SK-N-DZ (cell line): ENCODE data around the gene TNF.

ENCODE experiments used
- DNase-seq: peaks from one replicate; pipeline ENCODE4 v3.0.0-alpha.2; 2015; ENCODE audit warnings: low spot score

The TNF gene

GRCh38 chr6:31543639-31544038, 31.7 kb upstream of the TNF start:
- DNase-seq, result no peak

GRCh38 chr6:31544676-31545075, 30.7 kb upstream of the TNF start:
- DNase-seq, result no peak

- DNase-seq, result no peak
Observed at GRCh38 chr6:31545291-31545690, 30.1 kb upstream of the TNF start.

- DNase-seq, result peak; percentile 98
Observed at GRCh38 chr6:31546339-31546957, 28.9 kb upstream of the TNF start, which contains the start of gene ATP6V1G2. ATP6V1G2 (minus strand) TSS chr6:31546608; CDS start chr6:31546559, 49 bp downstream.

- peak; percentile 99 for DNase-seq
Observed at GRCh38 chr6:31546958-31547726, 28.2 kb upstream of the TNF start, which contains the start of gene NFKBIL1. NFKBIL1 (plus strand) TSS chr6:31547608; CDS start chr6:31547695, 87 bp downstream.

GRCh38 chr6:31547727-31548543, 27.4 kb upstream of the TNF start:
- no peak for DNase-seq

GRCh38 chr6:31548544-31548873, 26.9 kb upstream of the TNF start:
- DNase-seq, result no peak

GRCh38 chr6:31551371-31551770, 24.0 kb upstream of the TNF start:
- DNase-seq, result peak; percentile 44

GRCh38 chr6:31556307-31556706, 19.1 kb upstream of the TNF start:
- DNase-seq, result no peak

GRCh38 chr6:31557443-31558317, 17.7 kb upstream of the TNF start:
- no peak for DNase-seq

GRCh38 chr6:31558318-31558625, 17.1 kb upstream of the TNF start:
- no peak for DNase-seq

GRCh38 chr6:31558631-31559500, 16.5 kb upstream of the TNF start:
- DNase-seq, result no peak

GRCh38 chr6:31559606-31559957, 15.8 kb upstream of the TNF start:
- DNase-seq, result no peak

GRCh38 chr6:31559958-31560696, 15.2 kb upstream of the TNF start:
- no peak for DNase-seq

GRCh38 chr6:31560697-31561058, 14.7 kb upstream of the TNF start:
- DNase-seq, result no peak

- no peak for DNase-seq
Observed at GRCh38 chr6:31567531-31568370, 7.6 kb upstream of the TNF start.

GRCh38 chr6:31568537-31568961, 6.8 kb upstream of the TNF start:
- no peak for DNase-seq

GRCh38 chr6:31569861-31570536, 5.4 kb upstream of the TNF start:
- no peak for DNase-seq
